Heart left ventricle (tissue), 13 donors: Measurements from ENCODE around the gene ARHGAP5.

Source experiments
- CTCF ChIP-seq, 12 donors: fragments of 200-600 bp; sonication (generic) in 4 of 12; IDR thresholded peaks; one replicate each; pipeline versions ENCODE4 v1.5.0 to v1.8.0; 2018 to 2022; ENCODE audit warnings: antibody characterized with exemption in 12 of 12, mild to moderate bottlenecking in 5 of 12
- POLR2A ChIP-seq, 2 donors: fragments of 450-650 bp; IDR thresholded peaks; one replicate each; pipeline ENCODE4 v1.6.1; 2017; ENCODE audit warnings: antibody characterized with exemption in 2 of 2, mild to moderate bottlenecking in 2 of 2, moderate library complexity in 2 of 2
- donor health status: ischemic (EF 13 %, LVEDD 7.1; RV severe dilation, severe dysfunction).
- donor health status: DM: no; HTN: yes; CAD: no.
- donor health status: DM: no; HTN: no; CAD: no.
- donor health status: ischemic (EF 25% LVEDD 6.9; RV normal size, moderate dysfunction).
- donor health status: ischemic (EF 25% LVEDD 5.7; RV mildly dilated, moderate dysfunction).
- donor health status: ischemic (EF 35%, LVEDD 5.7; RV mildly dilated, moderate dysfunction).
- donor health status: nonischemic (EF 11% LVEDD 7.7; RV severe dilation, severe dysfunction).
- donor health status: DM: yes; HTN: yes; CAD: no.
- donor health status: PGD.
- donor health status: ischemic (EF 29% LVEDD 5.4; RV normal size, mild dysfunction).
- donor health status: nonischemic (EF 23%, LVEDD 6.1; RV moderate dilation, normal function).

- TF ChIP-seq CTCF (IDR thresholded peaks at IDR 0.05), result no peak
- no peak for TF ChIP-seq POLR2A (IDR thresholded peaks at IDR 0.05)
Observed at GRCh38 chr14:32075672-32076277, 1.3 kb upstream of the ARHGAP5 start.
